Measurements from ENCODE around the gene ATP2B2.
A peak's percentile ranks its signal among the peaks of the same experiment; 100 is the strongest.

The ATP2B2 gene

GRCh38 chr3:10528046-10528445 is 22.7 kb upstream of the ATP2B2 start:
- no peak for DNase-seq

- no peak for DNase-seq
Measured at GRCh38 chr3:10527295-10528001, 22.1 kb upstream of the ATP2B2 start.

- DNase-seq, result no peak
Measured at GRCh38 chr3:10526366-10526765, 21.0 kb upstream of the ATP2B2 start.

GRCh38 chr3:10524799-10525301 is 19.5 kb upstream of the ATP2B2 start:
- DNase-seq, result no peak

GRCh38 chr3:10524270-10524669 is 18.9 kb upstream of the ATP2B2 start:
- no peak for DNase-seq

GRCh38 chr3:10523561-10523960 is 18.2 kb upstream of the ATP2B2 start:
- no peak for DNase-seq

GRCh38 chr3:10522646-10523303 is 17.4 kb upstream of the ATP2B2 start:
- no peak for DNase-seq

- DNase-seq, result no peak
Measured at GRCh38 chr3:10521772-10522441, 16.5 kb upstream of the ATP2B2 start.

GRCh38 chr3:10520072-10520471 is 14.7 kb upstream of the ATP2B2 start:
- no peak for DNase-seq

GRCh38 chr3:10519236-10519635 is 13.8 kb upstream of the ATP2B2 start:
- no peak for DNase-seq

GRCh38 chr3:10518506-10519150 is 13.2 kb upstream of the ATP2B2 start:
- DNase-seq, result no peak

GRCh38 chr3:10517627-10518026 is 12.2 kb upstream of the ATP2B2 start:
- DNase-seq, result peak in 1 of 2 experiments; percentile 55

GRCh38 chr3:10516544-10517452 is 11.4 kb upstream of the ATP2B2 start:
- no peak for DNase-seq

GRCh38 chr3:10515884-10516495 is 10.6 kb upstream of the ATP2B2 start:
- no peak for DNase-seq

GRCh38 chr3:10515396-10515795 is 10.0 kb upstream of the ATP2B2 start:
- DNase-seq, result no peak

- DNase-seq, result no peak
Measured at GRCh38 chr3:10514407-10515069, 9.2 kb upstream of the ATP2B2 start.

- DNase-seq, result no peak
Measured at GRCh38 chr3:10513306-10513705, 7.9 kb upstream of the ATP2B2 start.

GRCh38 chr3:10512687-10513086 is 7.3 kb upstream of the ATP2B2 start:
- no peak for DNase-seq

GRCh38 chr3:10511809-10512494 is 6.6 kb upstream of the ATP2B2 start:
- no peak for DNase-seq

GRCh38 chr3:10510743-10511432 is 5.5 kb upstream of the ATP2B2 start:
- no peak for DNase-seq

Measured in cerebellar nuclear complex (tissue), 1 donor.